HL-60 (cell line): Measurements from ENCODE around the gene RIN3.

Source experiments
- DNase-seq, 2 experiments: peaks; one replicate each; pipeline ENCODE4 v3.0.0-alpha.2; 2010 to 2020; ENCODE audit warnings: low read depth in 1 of 2, low spot score in 1 of 2
- H3K27ac ChIP-seq: fragments of 250-450 bp; sonication (Bioruptor Pico); replicated peaks from 2 replicates; pipeline ENCODE4 v1.5.1; 2020; ENCODE audit warnings: mild to moderate bottlenecking, moderate library complexity
- H3K27me3 ChIP-seq: fragments of 250-450 bp; sonication (Bioruptor Pico); 2 replicates; pipeline ENCODE4 v1.5.1; 2021; ENCODE audit warnings: mild to moderate bottlenecking, moderate library complexity; ENCODE audit not compliant: insufficient read depth, poor library complexity, severe bottlenecking
- H3K4me3 ChIP-seq: replicated peaks from 2 replicates; pipeline ENCODE4 v1.5.1; 2011; ENCODE audit warnings: mild to moderate bottlenecking, control low read depth, low read length; ENCODE audit not compliant: insufficient read depth
- GABPA ChIP-seq: IDR thresholded peaks from 2 replicates; pipeline ENCODE4 v1.6.1; 2012; ENCODE audit warnings: low read depth
- POLR2AphosphoS5 ChIP-seq: IDR thresholded peaks from 2 replicates; pipeline ENCODE4 v1.6.1; 2012; ENCODE audit warnings: low read depth
- REST ChIP-seq: IDR thresholded peaks from 2 replicates; pipeline ENCODE4 v1.6.1; 2012; ENCODE audit warnings: low read depth; ENCODE audit not compliant: insufficient replicate concordance
- SPI1 ChIP-seq: IDR thresholded peaks from 2 replicates; pipeline ENCODE4 v1.6.1; 2012; ENCODE audit warnings: low read depth, mild to moderate bottlenecking, borderline replicate concordance
- TF ChIP-seq, protein P1 (sequence below): IDR thresholded peaks from one replicate; pipeline ENCODE4 v1.5.1; 2011; ENCODE audit warnings: low read length, control low read depth, inconsistent platforms; ENCODE audit not compliant: insufficient read depth

Gene RIN3

DNA sequence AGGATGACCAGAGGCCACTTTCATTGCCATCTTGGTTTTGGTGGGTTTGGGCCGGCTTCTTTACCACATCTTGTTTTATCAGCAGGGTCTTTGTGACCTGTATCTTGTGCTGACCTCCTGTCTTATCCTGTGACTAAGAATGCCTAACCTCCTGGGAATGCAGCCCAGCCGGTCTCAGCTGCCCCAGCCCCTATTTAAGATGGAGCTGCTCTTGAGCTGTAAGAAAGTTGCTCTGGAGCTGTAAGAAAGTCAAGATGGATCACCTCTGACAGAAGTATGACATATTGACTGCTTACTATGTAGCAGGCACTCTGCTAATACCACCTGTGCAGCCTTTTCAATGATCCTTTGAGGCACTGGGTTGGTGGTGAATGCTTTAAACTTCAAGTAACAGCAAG is 52.1 kb downstream of the RIN3 start:
- no peak for TF ChIP-seq REST
- no peak for TF ChIP-seq GABPA
- no peak for TF ChIP-seq SPI1
- TF ChIP-seq POLR2AphosphoS5 = no peak
- TF ChIP-seq, protein P1, sequence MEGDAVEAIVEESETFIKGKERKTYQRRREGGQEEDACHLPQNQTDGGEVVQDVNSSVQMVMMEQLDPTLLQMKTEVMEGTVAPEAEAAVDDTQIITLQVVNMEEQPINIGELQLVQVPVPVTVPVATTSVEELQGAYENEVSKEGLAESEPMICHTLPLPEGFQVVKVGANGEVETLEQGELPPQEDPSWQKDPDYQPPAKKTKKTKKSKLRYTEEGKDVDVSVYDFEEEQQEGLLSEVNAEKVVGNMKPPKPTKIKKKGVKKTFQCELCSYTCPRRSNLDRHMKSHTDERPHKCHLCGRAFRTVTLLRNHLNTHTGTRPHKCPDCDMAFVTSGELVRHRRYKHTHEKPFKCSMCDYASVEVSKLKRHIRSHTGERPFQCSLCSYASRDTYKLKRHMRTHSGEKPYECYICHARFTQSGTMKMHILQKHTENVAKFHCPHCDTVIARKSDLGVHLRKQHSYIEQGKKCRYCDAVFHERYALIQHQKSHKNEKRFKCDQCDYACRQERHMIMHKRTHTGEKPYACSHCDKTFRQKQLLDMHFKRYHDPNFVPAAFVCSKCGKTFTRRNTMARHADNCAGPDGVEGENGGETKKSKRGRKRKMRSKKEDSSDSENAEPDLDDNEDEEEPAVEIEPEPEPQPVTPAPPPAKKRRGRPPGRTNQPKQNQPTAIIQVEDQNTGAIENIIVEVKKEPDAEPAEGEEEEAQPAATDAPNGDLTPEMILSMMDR = no peak
- H3K27ac ChIP-seq = no peak overlapping the region
- no peak for DNase-seq

GRCh38 chr14:92567173-92567725 is 53.7 kb downstream of the RIN3 start:
- Histone ChIP-seq H3K27me3 (no peaks in the 10 kb centered on the region), H3K4me3 (no peak overlapping the region), H3K27ac (no peak overlapping the region)
- no peak for DNase-seq
- TF ChIP-seq GABPA (no peak), REST (no peak), SPI1 (no peak), POLR2AphosphoS5 (no peak)
- TF ChIP-seq, protein P1 = no peak

More for the DNA sequence above, 52.1 kb downstream of the RIN3 start:
- no peaks in the 10 kb centered on the region for H3K27me3 ChIP-seq
- H3K4me3 ChIP-seq = no peak overlapping the region

- no peaks in the 10 kb centered on the region for H3K27me3 ChIP-seq
- TF ChIP-seq POLR2AphosphoS5 (no peak), GABPA (no peak), REST (no peak), SPI1 (no peak)
- TF ChIP-seq, protein P1 = no peak
- H3K4me3 ChIP-seq = no peak overlapping the region
- H3K27ac ChIP-seq = no peak overlapping the region
- no peak for DNase-seq
These were observed 55.3 kb downstream of the RIN3 start for GRCh38 chr14:92568621-92569479.
